ENCODE results near the gene MYPN.
"Not testable (repeated sequence)": the region's sequence is repeated elsewhere in the genome, so short reads cannot be mapped to it uniquely, and the experiment has no call there.

MYPN gene

DNA sequence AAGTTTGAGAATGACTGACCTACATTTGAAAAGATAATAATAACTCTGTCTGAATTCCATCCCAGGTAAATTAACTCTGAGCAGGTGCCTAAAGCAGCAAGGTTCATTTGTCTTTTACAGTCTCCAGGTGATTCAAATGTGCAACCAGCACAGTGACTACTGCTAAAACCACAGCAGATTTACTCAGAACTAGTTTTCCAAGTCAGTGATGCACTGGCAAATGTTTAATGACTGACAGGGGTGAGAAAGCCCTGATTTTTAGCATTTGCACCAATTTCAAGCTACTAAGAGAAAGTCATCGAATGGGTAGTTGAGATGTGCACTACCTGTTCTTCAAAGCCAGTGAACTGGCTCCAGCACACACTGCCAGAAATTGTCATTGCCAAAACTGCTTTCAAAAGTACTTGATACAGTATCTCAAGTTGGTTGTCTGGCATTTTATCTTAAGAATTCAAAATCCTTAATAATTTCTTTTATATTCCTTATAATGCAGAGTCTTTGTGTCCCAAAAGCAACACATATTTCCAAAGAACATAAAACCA, 62.3 kb downstream of the MYPN start:
- DNase-seq (ENCODE audit: low read depth in 2 of 2): no peak

DNA sequence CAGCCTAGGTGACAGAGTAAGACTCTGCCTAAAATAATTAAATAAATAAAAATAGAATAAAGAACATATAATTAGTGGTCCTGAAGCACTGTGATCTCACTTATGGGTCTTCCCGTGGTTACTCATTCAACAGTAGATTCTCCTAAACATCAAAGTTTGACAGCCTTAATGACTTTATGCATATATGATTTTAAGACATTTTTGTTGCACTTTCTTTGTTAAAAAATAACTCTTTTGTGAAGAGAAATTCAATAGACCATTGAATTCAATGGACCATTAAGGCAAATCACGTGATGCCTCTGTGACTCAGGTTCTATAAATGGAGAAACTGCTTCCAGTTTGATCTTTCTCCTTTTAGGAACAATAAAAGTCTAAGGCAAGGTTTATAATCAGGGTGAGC, 63.0 kb downstream of the MYPN start:
- DNase-seq (ENCODE audit: low read depth in 2 of 2): no peak

DNA sequence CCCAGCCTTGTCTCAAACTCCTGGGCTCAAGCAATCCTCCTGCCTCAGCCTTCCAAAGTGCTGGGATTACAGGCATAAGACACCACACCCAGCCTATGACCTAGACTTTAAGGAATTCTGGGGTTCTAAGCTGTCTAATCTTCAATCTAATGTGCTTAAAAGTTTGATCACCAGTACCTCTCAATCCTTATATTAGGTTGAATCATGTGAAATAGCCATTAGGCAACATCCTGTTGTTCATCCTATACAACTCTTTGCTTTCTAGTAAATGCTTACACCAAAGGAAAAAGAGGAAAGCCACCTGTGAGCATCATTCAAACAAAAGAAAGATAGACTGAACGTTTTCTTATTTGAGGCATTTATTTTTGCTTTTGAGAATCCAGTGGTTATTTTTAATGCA, 66.7 kb downstream of the MYPN start:
- no peak for DNase-seq (ENCODE audit: low read depth in 2 of 2)

DNA sequence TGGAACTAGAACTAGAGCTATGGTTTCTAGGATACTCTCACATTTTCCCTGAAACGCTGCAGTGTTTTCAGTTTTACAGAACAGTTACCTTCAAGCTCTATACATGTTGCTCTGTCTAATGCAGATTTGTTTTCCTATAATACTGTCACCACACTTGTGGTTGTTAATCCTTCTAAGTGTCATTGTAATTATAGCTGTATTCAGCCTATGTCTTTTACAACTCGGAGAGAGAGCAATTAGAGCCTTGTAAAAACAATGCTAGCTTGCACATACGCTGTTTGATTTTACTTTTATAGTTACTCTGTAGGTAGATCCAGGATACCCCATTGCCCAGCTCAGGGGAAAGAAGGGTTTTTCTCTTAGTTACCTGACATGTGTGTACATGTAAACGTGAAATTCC, 67.5 kb downstream of the MYPN start:
- DNase-seq (ENCODE audit: low read depth in 2 of 2): no peak

DNA sequence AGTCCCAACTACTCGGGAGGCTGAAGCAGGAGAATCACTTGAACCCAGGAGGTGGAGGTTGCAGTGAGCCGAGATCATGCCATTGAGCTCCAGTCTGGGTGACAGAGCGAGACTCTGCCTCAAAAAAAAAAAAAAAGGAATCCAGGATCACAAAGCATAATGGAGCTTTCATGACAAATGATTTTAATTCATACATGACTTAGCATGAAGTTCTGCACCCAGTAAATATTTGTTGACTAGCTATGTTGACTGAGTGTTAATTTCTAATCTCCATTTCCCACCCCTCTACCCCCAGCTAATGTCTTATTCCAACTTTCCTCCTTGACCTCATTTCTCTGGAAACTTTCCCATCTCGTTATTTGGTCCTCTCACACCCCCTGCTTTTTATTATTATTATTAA, 69.3 kb downstream of the MYPN start:
- no peak for DNase-seq (ENCODE audit: low read depth in 2 of 2)

DNA sequence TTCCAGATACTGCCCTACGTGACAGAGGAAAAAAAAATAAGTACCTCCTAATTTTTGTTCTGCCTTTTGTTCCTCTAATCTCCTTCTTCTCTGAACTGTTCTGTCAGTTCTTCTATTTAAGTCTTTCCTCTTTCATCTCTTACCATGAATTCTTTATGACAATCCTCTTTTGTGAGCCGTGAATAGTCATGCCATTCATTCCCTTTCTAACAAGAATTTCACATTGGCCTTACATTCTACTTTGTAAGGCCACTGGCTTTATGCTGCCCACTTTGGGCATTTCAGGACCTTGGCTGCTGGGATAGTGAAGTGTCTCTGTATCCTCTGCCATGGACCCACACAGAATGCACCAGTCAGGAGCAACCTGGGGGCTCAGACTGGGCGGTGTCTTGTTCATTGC, 69.7 kb downstream of the MYPN start:
- no peak for DNase-seq (ENCODE audit: low read depth in 2 of 2)

DNA sequence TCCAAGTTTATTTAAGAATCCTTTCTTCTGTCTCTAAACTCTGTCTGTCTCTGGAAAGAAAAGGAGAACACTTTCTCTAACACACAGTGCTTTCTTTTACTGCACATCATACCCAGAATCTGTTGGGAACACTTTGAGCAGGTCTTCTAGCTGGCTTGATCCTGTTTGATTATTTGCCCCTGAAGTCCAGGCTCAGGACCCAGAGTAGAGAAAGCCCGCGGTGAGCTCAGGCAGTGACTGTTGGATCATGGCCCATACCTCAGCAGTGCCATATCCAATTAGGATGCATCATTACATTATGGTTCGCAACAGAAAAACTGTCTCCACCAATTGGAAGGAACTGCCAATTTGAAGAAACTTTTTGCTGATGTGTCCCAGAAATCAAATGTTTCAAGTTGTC, 71.2 kb downstream of the MYPN start:
- no peak for DNase-seq (ENCODE audit: low read depth in 2 of 2)

DNA sequence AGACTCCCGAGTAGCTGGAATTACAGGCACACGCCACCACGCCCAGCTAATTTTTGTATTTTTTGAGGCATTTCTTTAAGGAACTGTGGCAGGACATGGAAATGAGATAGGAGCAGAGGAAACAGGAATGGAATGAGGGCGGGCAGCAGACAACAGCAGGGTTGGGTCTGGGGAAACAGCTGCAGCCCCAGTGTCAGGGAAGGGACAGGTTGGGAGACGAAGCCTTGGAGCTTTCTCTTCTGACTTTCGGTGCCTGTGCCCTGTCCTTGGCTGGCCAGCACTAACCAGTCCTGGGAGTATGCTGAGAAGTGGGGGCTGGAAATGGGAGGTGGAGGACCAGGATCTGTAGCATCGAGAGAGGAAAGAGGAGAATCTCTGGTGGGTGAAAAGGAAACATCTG, 75.3 kb downstream of the MYPN start:
- DNase-seq (ENCODE audit: low read depth in 2 of 2): no peak

DNA sequence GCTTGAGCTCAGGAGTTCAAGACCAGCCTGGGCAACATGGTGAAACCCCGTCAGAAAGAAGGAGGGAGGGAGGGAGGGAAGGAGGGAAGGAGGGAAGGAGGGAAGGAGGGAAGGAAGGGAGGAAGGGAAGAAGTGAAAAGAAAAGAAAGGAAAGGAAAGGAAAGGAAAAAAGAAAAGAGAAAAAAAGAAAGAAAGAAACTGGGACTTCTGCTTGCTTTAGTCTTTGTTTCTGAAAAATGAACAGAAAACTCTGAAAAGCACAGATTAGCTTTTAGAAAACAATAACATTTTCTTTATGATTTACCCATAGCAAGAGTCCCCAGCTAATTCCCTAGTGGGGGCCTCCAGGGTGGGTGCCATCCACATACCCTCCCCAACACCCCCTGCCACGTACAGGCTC, 75.8 kb downstream of the MYPN start:
- DNase-seq (ENCODE audit: low read depth in 2 of 2): no peak

DNA sequence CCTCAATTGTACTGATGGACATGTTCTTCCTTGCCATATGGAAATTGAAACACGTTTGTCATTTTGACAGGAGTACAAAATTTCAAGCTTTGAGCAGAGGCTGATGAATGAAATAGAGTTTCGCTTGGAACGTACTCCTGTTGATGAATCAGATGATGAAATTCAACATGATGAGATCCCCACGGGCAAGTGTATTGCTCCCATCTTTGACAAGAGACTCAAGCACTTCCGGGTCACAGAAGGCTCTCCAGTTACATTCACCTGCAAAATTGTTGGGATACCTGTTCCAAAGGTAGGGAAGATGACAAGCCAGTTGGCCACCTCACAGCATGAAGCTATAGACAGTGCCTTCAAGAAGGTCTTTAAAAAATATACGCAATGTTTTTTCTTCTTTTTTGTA, 79.5 kb downstream of the MYPN start:
- no peak for DNase-seq (ENCODE audit: low read depth in 2 of 2)

DNA sequence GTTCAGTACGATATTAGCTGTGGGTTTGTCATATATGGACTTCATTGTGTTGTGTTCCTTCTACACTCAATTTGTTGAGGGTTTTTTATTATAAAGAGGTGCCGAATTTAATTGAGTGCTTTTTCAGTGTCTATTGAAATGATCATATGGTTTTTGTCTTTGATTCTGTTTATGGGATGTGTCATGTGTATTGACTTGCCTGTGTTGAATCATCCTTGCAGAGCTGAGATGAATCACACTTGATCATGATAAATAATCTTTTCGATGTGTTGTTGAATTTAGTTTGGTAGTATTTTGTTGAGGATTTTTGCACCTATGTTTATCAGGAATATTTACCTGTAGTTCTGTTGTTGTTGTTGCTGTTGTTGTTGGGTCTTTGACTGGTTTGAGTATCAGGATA, 82.8 kb downstream of the MYPN start:
- DNase-seq (ENCODE audit: low read depth in 2 of 2): no peak

DNA sequence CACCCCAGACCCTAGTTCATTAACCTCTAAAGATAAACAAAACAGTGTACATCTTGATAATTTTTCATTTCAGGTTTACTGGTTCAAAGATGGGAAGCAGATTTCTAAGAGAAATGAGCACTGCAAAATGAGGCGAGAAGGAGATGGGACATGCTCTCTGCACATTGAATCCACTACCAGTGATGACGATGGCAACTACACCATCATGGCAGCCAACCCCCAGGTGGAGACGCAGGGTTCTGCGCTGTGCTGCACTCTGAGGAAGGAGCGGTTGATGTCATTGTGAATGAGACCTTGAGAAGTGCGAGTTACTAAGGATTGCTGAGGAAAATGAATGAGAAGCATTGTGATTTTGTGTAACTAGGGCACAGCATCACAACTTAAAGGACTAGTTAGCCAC, 85.0 kb downstream of the MYPN start:
- no peak for DNase-seq (ENCODE audit: low read depth in 2 of 2)

DNA sequence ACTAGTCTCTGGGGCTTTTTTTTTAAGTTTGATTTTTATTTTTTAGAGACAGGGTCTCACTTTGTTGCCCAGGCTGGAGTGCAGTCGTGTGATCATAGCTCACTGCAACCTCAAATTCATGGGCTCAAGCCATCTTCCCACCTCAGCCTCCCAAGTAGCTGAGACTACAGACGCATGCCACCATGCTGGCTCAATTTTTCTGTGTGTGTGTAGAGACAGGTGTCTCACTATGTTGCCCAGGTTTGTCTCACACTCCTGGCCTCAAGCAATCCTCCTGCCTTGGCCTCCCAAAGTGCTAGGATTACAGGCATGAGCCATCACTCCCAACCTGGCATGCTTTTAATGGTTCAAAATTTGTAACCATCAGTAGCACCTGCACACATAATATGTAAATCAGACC, 86.5 kb downstream of the MYPN start:
- DNase-seq (ENCODE audit: low read depth in 2 of 2): not testable (repeated sequence)

DNA sequence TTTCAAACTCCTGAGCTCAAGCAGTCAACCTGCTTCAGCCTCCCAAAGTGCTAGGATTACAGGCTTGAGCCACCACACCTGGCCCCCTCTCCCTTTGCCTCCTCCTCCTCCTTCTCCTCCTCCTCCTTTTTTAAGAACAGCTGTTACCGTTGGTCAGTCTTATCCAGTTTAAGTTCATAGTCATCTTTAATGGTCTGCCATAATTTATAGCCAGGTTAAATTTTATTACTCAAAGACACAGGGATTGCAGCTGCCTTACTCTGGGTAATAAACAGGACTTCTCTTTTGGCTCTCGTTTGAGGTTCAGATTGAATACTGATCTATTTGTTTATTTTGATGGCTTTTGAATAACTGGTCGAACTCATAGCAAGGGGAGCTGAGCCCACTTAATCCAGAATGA, 87.4 kb downstream of the MYPN start:
- DNase-seq (ENCODE audit: low read depth in 2 of 2): no peak

DNA sequence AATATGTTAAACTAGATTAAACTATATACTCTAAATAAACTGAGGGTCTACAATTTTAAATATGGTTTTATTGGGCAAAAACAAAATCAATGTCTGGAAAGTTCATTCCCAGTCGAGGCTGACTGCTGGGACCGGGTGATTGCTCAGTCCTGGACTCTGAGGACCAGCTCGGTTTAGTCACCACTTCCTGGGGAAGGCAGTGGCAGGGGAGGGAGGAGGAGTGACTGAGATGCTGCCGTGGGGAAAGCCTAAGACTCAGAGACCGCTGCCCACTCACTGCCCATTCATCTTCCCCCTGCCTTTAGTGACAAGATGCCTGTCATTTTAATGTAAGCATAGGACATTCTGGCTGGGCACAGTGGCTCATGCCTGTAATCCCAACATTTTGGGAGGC, 93.7 kb downstream of the MYPN start:
- DNase-seq (ENCODE audit: low read depth in 2 of 2): no peak

DNA sequence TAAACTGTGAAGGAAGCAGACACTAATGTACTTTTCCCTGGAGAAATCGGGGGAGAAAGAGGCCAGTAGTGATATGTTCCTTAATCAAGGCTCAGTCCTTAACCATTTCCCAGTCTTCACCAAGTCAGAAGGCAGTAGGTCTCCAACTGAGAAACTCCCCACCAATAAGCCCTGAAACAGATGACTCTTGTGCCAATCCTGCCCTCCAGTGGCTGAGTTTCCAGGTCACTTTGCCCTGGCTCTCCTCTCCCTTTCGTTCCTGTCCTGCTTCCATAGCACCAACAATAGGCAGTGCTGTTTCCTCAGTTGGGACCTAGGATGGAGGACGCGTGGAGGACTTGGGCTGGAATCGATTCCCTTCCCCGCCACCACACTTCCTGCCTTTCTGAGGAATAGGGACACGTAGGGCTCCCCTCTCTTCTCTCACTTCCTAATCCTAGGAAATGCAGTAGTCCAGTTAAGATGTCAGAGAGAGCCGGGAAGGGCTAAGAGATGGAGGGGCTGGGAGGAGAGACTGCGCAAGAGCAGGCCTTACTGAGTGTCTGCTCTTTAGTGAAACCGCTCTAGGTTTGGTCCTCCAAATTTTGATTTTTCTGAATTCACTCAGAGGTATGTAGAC, 99.2 kb downstream of the MYPN start:
- DNase-seq (ENCODE audit: low read depth in 2 of 2): no peak

DNA sequence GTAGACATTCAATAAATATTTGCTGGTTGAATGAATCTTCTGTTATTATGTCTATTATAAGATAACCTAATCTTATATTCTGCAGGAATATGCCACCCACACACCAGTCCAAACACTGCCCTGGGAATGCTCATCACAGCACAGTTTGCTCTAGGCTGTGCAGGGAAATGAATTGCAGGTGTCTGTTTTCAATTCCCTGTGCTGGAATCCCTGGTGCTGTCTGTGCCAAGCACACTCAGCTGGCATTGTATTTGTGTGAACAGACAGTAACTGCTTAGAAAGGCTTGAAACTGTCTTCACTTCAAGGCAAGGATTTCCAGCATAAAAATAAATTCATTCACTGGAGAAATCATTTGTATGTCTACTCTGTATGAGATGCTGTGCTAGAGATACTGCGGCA, 102.4 kb downstream of the MYPN start:
- DNase-seq (ENCODE audit: low read depth in 2 of 2): no peak

DNA sequence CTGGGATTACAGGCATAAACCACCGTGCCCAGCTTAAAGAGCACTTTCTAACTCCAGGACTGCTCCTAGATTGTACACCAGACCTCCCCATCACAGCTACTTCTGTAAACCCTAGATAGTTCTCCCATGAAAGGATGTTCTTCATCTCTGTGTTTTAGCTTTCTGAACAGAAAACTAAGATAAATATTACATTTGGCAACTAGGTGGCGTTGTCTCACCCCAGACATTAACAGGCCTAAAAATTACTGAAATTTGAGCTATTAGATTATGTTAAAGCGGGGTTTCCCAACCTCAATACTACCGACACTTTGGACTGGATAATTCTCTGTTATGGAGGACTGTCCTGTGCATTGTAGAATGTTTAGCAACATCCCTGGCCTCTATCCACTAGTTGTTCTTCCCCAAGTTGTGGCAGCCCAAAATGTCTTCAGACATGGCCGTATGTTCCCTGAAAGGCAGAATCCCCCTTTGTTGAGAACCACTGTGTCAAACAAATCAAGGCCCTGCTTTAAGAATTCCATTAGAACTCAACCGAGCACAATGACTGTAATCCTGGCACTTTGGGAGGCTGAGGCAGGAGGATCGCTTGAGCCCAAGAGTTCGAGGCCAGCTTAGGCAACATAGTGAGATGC, 103.5 kb downstream of the MYPN start:
- DNase-seq (ENCODE audit: low read depth in 2 of 2): no peak

DNA sequence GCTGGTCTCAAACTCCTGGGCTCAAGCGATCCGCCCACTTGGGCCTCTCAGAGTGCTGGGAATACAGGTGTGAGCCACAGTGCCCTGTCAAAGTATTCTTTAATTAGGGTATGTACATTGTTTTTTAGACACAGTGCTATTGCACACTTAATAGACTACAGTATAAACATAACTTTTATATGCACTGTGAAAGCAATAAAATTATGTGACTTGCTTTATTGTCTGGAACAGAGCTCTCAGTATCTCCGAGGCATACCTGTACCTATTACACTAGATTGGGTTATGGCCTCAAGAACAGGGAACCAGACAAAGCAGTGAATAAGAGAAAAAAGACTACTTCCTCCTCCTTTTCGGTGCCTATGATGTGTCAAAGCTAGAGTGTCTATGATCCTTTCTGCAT, 109.5 kb downstream of the MYPN start:
- DNase-seq (ENCODE audit: low read depth in 2 of 2): no peak

DNA sequence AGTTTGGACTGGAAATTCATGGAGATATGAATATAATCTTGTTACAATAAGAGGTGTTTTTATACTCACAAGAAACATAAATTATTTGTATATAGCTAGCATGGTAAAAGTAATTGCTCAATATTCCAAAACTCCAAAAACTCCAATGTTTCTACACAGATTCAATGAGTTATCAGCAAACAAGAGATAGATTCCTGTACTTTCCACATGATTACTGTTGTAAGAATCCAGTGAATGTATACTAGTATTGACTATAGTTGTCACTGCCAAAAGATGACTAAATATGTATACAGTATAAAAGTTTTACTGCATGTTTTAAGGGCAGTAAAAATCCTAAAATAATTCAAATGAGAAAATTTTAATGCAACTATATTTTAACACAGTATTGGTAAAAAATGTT, 111.9 kb downstream of the MYPN start:
- DNase-seq (ENCODE audit: low read depth in 2 of 2): no peak

DNA sequence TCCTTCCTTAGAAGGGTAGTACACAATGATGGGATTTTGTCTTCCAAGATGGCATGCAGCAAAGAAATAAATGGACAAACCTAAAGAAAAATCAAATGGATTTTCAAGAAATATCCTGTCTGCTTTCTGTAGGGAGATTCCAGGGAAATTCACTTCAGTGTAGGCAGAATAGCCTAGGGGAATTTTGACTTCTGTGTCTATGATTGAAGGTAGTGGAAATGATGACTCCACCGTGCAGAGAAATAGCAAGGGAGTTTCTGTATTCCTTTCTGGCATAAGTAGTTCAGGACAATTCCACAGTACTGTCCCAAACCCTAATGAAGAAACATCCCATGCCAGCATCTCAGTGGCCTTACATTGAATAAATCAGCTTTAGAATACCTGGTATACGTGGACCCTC, 113.1 kb downstream of the MYPN start:
- DNase-seq (ENCODE audit: low read depth in 2 of 2): no peak

DNA sequence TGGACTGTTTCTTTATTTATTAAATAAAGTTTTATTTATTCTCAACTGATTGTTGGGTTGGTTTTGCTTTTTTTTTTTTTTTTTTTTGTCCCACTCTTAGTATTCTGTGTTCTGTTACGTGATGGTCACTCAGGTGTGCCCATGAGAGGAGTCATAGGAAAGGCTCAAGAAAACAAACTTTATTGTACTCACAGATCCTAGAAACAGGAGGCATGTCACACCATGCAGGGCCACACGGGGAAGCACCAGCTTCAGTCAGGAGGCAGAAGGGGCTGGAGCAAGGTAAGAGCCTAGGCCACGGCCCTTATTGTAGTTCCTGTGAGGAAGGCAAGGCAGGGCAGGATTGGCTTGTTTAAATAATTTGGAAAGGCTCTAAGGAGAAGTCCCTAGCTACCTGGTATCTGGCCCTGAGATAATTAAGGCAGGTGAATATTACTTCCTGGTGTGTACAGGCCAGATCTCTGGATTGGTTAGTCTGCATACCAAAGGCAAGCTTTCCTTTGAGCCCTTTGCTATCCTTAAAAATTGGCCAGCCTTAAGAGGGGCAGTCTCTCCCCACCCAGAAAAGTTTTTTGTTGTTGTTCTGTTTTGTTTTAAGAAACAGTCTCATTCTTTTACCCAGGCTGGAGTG, 114.4 kb downstream of the MYPN start:
- no peak for DNase-seq (ENCODE audit: low read depth in 2 of 2)

DNA sequence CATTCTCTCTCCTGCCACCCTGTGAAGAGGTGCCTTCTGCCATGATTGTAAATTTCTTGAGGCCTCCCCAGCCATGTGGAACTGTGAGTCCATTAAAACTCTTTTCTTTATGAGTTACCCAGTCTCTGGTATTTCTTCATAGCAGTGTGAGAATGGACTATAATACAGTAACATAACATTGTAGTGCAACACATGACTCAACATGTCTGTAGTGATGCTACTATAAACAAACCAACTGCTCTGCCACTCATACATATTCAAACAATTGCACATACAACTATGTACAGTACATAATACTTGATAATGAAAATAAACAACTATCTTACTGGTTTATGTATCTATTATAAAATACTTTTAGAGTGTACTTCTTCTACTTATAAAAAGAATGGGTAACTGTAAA, 115.5 kb downstream of the MYPN start:
- no peak for DNase-seq (ENCODE audit: low read depth in 2 of 2)

DNA sequence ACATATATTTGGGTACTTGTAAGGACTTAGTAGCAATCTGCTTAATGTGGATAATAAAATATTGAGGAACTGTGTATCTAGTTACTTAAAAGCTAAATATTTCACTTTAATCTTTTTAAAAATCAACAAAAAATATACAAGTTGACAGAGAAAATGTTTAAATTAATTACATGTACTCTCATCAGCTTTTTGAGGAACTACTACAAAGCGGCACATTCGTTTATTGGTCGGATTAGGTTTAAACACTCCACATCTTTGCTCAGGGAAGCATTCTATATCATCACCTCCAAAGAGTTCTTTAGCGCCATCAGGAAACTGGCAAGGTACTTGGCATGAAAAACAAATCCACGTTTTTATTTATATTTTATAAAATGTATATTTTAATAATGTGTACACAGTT, 121.0 kb downstream of the MYPN start:
- no peak for DNase-seq (ENCODE audit: low read depth in 2 of 2)

Data from stimulated activated CD8-positive, alpha-beta memory T cell treated with anti-CD3 and anti-CD28 coated beads, Interleukin-15, amount 100 ng/mL, for 4 hours (primary cell).